GM23338 (cell line): ENCODE results near the gene PCDHA8.
"Not testable (repeated sequence)": the region's sequence is repeated elsewhere in the genome, so short reads cannot be mapped to it uniquely, and the experiment has no call there.

Experiments used
- CREB1 ChIP-seq: fragments of 250-450 bp; sonication (Bioruptor Pico); IDR thresholded peaks from 2 replicates; pipeline ENCODE4 v1.5.0; 2020; ENCODE audit warnings: low read depth, mild to moderate bottlenecking, moderate library complexity
- CTCF ChIP-seq, 2 experiments: fragments of 200-600 bp in 1 of 2; sonication (generic) in 1 of 2; conservative IDR thresholded peaks; 2 replicates each; pipeline versions ENCODE4 v1.5.1 to v1.6.1; 2016 to 2017; ENCODE audit warnings: antibody characterized with exemption in 2 of 2, low read depth in 2 of 2, mild to moderate bottlenecking in 2 of 2, moderate library complexity in 1 of 2
- EZH2 ChIP-seq: fragments of 200-600 bp; sonication (generic); IDR thresholded peaks from one replicate; pipeline ENCODE4 v1.8.0; 2017; ENCODE audit warnings: antibody characterized with exemption, mild to moderate bottlenecking, low read depth; ENCODE audit not compliant: unreplicated experiment
- POLR2AphosphoS5 ChIP-seq: IDR thresholded peaks from 2 replicates; pipeline ENCODE4 v1.6.1; 2016; ENCODE audit warnings: antibody characterized with exemption, low read depth

GRCh38 chr5:140808241-140808888, 32.6 kb upstream of the PCDHA8 start:
- not testable (repeated sequence) for TF ChIP-seq POLR2AphosphoS5; CTCF (conservative IDR thresholded peaks at IDR 0.05; ENCODE audit: low read depth in 2 of 2); CREB1; EZH2
